IMR-90 (cell line): ENCODE measurements around the gene PRDM10. TPM values are rescaled to one million over a fixed set of nuclear protein-coding genes. Genes with fewer than 3 reads are reported as not detected.

Source experiments
- ATAC-seq: fragments of 200-7000 bp; cut with Tn5 transposase; 2 replicates; pipeline ENCODE4 v1.9.1; 2020; ENCODE audit warnings: low read depth, mild to moderate bottlenecking, moderate library complexity
- BruUV-seq: library from RNA; stranded (reverse); fragments of 400-500 nt; replicated peaks from 2 replicates; lab custom pipeline; 2021; lab: Mats Ljungman, UMichigan
- CTCF ChIA-PET: fragments of 300-600 bp; formaldehyde crosslinking; extraction: SDS; loops from one replicate; lab custom pipeline; 2021; ENCODE audit warnings: antibody characterized with exemption; lab: Yijun Ruan, JAX
- POLR2A ChIA-PET: fragments of 300-600 bp; sonication (Branson Sonifier 250); formaldehyde crosslinking; loops from one replicate; lab custom pipeline; 2022; ENCODE audit warnings: antibody characterized with exemption; ENCODE audit not compliant: unreplicated experiment; lab: Charles Lee
- DNase-seq: peaks from one replicate; pipeline ENCODE4 v3.0.0; 2013
- H2AFZ ChIP-seq: replicated peaks from 2 replicates; pipeline ENCODE3; 2013; ENCODE audit warnings: low read length, mild to moderate bottlenecking; ENCODE audit not compliant: poor library complexity
- H2AK5ac ChIP-seq: 2 replicates; pipeline ENCODE4 v1.6.1; 2013; ENCODE audit warnings: low read depth, low read length, inconsistent platforms
- H2AK9ac ChIP-seq: replicated peaks from 2 replicates; pipeline ENCODE3; 2013; ENCODE audit warnings: mild to moderate bottlenecking, low read depth, low read length, moderate library complexity; ENCODE audit not compliant: poor library complexity
- H2BK120ac ChIP-seq: 2 replicates; pipeline ENCODE4 v1.6.1; 2013; ENCODE audit warnings: low read depth, low read length, inconsistent platforms
- H2BK15ac ChIP-seq: 3 replicates; pipeline ENCODE4 v1.6.1; 2013; ENCODE audit warnings: low read depth, low read length, inconsistent platforms
- H2BK20ac ChIP-seq: 2 replicates; pipeline ENCODE4 v1.6.1; 2013; ENCODE audit warnings: low read depth, mild to moderate bottlenecking, inconsistent platforms, low read length, moderate library complexity
- H2BK5ac ChIP-seq: 2 replicates; pipeline ENCODE4 v1.6.1; 2013; ENCODE audit warnings: mild to moderate bottlenecking, low read depth, low read length, inconsistent platforms; ENCODE audit not compliant: poor library complexity, severe bottlenecking
- H3K14ac ChIP-seq: replicated peaks from 2 replicates; pipeline ENCODE4 v1.6.1; 2013; ENCODE audit warnings: low read depth, low read length, inconsistent platforms
- H3K18ac ChIP-seq: 2 replicates; pipeline ENCODE4 v1.6.1; 2013; ENCODE audit warnings: low read depth, low read length, control low read depth
- H3K23ac ChIP-seq: 2 replicates; pipeline ENCODE4 v1.6.1; 2013; ENCODE audit warnings: low read depth, low read length, inconsistent platforms
- H3K27ac ChIP-seq: 2 replicates; pipeline ENCODE4 v1.5.1; 2013; ENCODE audit warnings: mild to moderate bottlenecking, control low read depth, low read length; ENCODE audit not compliant: insufficient read depth
- H3K27me3 ChIP-seq: 2 replicates; pipeline ENCODE4 v1.6.1; 2013; ENCODE audit warnings: low read length; ENCODE audit not compliant: control insufficient read depth, insufficient read depth
- H3K36me3 ChIP-seq: 2 replicates; pipeline ENCODE4 v1.6.1; 2013; ENCODE audit warnings: low read length, mixed read lengths; ENCODE audit not compliant: control insufficient read depth, insufficient read depth
- H3K4ac ChIP-seq: 2 replicates; pipeline ENCODE4 v1.6.1; 2013; ENCODE audit warnings: low read depth, low read length, inconsistent platforms
- H3K4me1 ChIP-seq: 2 replicates; pipeline ENCODE4 v1.6.1; 2013; ENCODE audit warnings: low read length, mixed read lengths; ENCODE audit not compliant: control insufficient read depth, insufficient read depth
- H3K4me2 ChIP-seq: 2 replicates; pipeline ENCODE4 v1.6.1; 2013; ENCODE audit warnings: low read depth, mild to moderate bottlenecking, control low read depth, low read length, moderate library complexity
- H3K4me3 ChIP-seq: 2 replicates; pipeline ENCODE4 v1.5.1; 2013; ENCODE audit warnings: low read depth, mild to moderate bottlenecking, control low read depth, low read length, moderate library complexity; ENCODE audit not compliant: insufficient read depth
- H3K56ac ChIP-seq: 2 replicates; pipeline ENCODE4 v1.6.1; 2013; ENCODE audit warnings: low read length, inconsistent platforms; ENCODE audit not compliant: insufficient read depth; ENCODE audit errors: extremely low read depth
- H3K79me1 ChIP-seq, 2 experiments: 2 replicates each; pipeline ENCODE4 v1.6.1; 2013; ENCODE audit warnings: low read length in 2 of 2, inconsistent platforms in 1 of 2, low read depth in 1 of 2
- H3K9ac ChIP-seq: 2 replicates; pipeline ENCODE4 v1.6.1; 2013; ENCODE audit warnings: low read depth, low read length, control low read depth
- H3K9me1 ChIP-seq: 2 replicates; pipeline ENCODE4 v1.6.1; 2013; ENCODE audit warnings: low read length, inconsistent platforms; ENCODE audit not compliant: insufficient read depth
- H3K9me3 ChIP-seq: 2 replicates; pipeline ENCODE4 v1.6.1; 2013; ENCODE audit warnings: low read length; ENCODE audit not compliant: control insufficient read depth, insufficient read depth
- H4K20me1 ChIP-seq: 2 replicates; pipeline ENCODE4 v1.6.1; 2013; ENCODE audit warnings: low read length, inconsistent platforms; ENCODE audit not compliant: insufficient read depth
- H4K5ac ChIP-seq: 2 replicates; pipeline ENCODE4 v1.6.1; 2013; ENCODE audit warnings: mild to moderate bottlenecking, low read depth, low read length, control low read depth
- H4K8ac ChIP-seq, 2 experiments: 2 replicates each; pipeline ENCODE4 v1.6.1; 2013; ENCODE audit warnings: low read depth in 2 of 2, low read length in 2 of 2, control low read depth in 1 of 2, inconsistent platforms in 1 of 2
- H4K91ac ChIP-seq: 2 replicates; pipeline ENCODE4 v1.6.1; 2013; ENCODE audit warnings: low read depth, low read length, inconsistent platforms; ENCODE audit not compliant: insufficient read depth
- ELK1 ChIP-seq: fragments of 150-350 bp; IDR thresholded peaks from 2 replicates; pipeline ENCODE4 v1.6.1; 2016; ENCODE audit warnings: low read depth, mild to moderate bottlenecking, low read length, moderate library complexity, borderline replicate concordance
- MAFK ChIP-seq: IDR thresholded peaks from 2 replicates; pipeline ENCODE4 v1.6.1; 2012; ENCODE audit warnings: low read depth, low read length, improper control_type of control experiment
- POLR2A ChIP-seq: IDR thresholded peaks from 2 replicates; pipeline ENCODE4 v1.6.1; 2012; ENCODE audit warnings: mild to moderate bottlenecking, low read depth, low read length
- RAD21 ChIP-seq: IDR thresholded peaks from 2 replicates; pipeline ENCODE4 v1.6.1; 2012; ENCODE audit warnings: low read length, improper control_type of control experiment
- WGBS, 2 experiments: methylation state at CpG; one replicate each; pipeline versions ENCODE4 v1.1.5 to v1.1.7; 2013; ENCODE audit warnings: missing lambda C conversion rate in 2 of 2; ENCODE audit not compliant: insufficient read length in 1 of 2; ENCODE audit errors: extremely low coverage in 2 of 2; 5-methylcytosine and 5-hydroxymethylcytosine counted together
- dilution Hi-C: fragments of 300-500 bp; cut with HindIII; formaldehyde crosslinking; loops from one replicate; pipeline ENCODE4 v1.14.3; 2018; ENCODE audit warnings: low sequenced_read_pairs; ENCODE audit not compliant: unreplicated experiment
- in situ Hi-C: fragments of 300-500 bp; cut with MboI; formaldehyde crosslinking; loops from 3 replicates; pipeline ENCODE4 v1.14.3; 2019; ENCODE audit warnings: low sequenced_read_pairs, inconsistent platforms, mixed read lengths
- intact Hi-C: fragments of 100-400 bp; cut with micrococcal nuclease; formaldehyde crosslinking; loops from 2 replicates; pipeline ENCODE4 v1.10.0; 2022
- polyA plus RNA-seq, 3 experiments: library from polyadenylated mRNA; depleted of rRNA; stranded (reverse); fragments of >200 nt; gene quantifications; 2 replicates each; pipeline ENCODE4 v1.2.3, GENCODE V29; 2012; ENCODE audit warnings: low replicate concordance in 1 of 3
- total RNA-seq: library from RNA; depleted of rRNA; stranded (reverse); fragments of >200 nt; gene quantifications from 2 replicates; pipeline ENCODE4 v1.2.3, GENCODE V29; 2012

Gene PRDM10
- total and polyA plus RNA-seq, 2 of the 4 experiments (the other 2 are of a cell fraction): 3.1 to 6.5 TPM

GRCh38 chr11:129968591-129969419 is 33.8 kb downstream of the PRDM10 start:
- BruUV-seq: no TSS peak

More at GRCh38 chr11:129968591-129969419, 33.8 kb downstream of the PRDM10 start:
- Histone ChIP-seq H3K9me3 (no peaks in the 10 kb centered on the region), H3K9me1 (peaks cover 2% of the 10 kb centered on the region; the same call in 1 of the 2 replicates), H3K23ac (no peak overlapping the region), H3K4me1 (0 out of 2 replicates have a peak, but pooled peaks cover 2% of the 10 kb centered on the region), H2AK9ac (no peak overlapping the region), H3K79me1 (peaks cover 5 to 19% of the 10 kb centered on the region in 2 experiments; a peak in 2 of 4 replicates), H4K91ac (no peak overlapping the region), H3K4ac (no peak overlapping the region), H3K14ac (no peak overlapping the region), H3K36me3 (peaks cover 3% of the 10 kb centered on the region; the same call in 1 of the 2 replicates), H2BK120ac (no peak overlapping the region), H2AK5ac (no peak overlapping the region), H3K27ac (no peak overlapping the region), H3K4me2 (no peak overlapping the region), H3K56ac (no peak overlapping the region), H2BK5ac (no peak overlapping the region), H3K9ac (no peak overlapping the region), H3K27me3 (no peaks in the 10 kb centered on the region), H2AFZ (no peak overlapping the region), H4K8ac (no peak overlapping the region), H3K18ac (no peak overlapping the region), H3K4me3 (no peak overlapping the region), H2BK15ac (no peak overlapping the region), H2BK20ac (no peak overlapping the region), H4K20me1 (peaks cover 4% of the 10 kb centered on the region), H4K5ac (no peak overlapping the region)
- in situ Hi-C loops (no loop called here), dilution Hi-C loops (no loop called here), intact Hi-C loops (no loop called here)
- no peak for ATAC-seq
- no peak for DNase-seq
- no peak for TF ChIP-seq POLR2A
- no peak for TF ChIP-seq ELK1
- no peak for TF ChIP-seq RAD21
- TF ChIP-seq MAFK: peak; percentile 99
- ChIA-PET CTCF (no interaction called here), POLR2A (no interaction called here)
- WGBS, 2 experiments: no CpG with 5 or more reads among the region's 9 CpGs
